BLaER1 (cell line): Measurements from ENCODE around the gene PIP4K2A.
"Not testable (repeated sequence)": the region's sequence is repeated elsewhere in the genome, so short reads cannot be mapped to it uniquely, and the experiment has no call there.

Experiments
- H3K27ac ChIP-seq: shearing (Covaris generic); formaldehyde crosslinking; 2 replicates; pipeline ENCODE4 v1.8.1; 2022
- H3K27me3 ChIP-seq: shearing (Covaris generic); formaldehyde crosslinking; 2 replicates; pipeline ENCODE4 v1.8.1; 2022
- H3K36me3 ChIP-seq: shearing (Covaris generic); formaldehyde crosslinking; 2 replicates; pipeline ENCODE4 v1.8.1; 2022
- H3K4me1 ChIP-seq: shearing (Covaris generic); formaldehyde crosslinking; 2 replicates; pipeline ENCODE4 v1.8.1; 2022
- H3K4me2 ChIP-seq: shearing (Covaris generic); formaldehyde crosslinking; 2 replicates; pipeline ENCODE4 v1.8.1; 2022
- H3K4me3 ChIP-seq: shearing (Covaris generic); formaldehyde crosslinking; 2 replicates; pipeline ENCODE4 v1.8.1; 2022
- H3K9ac ChIP-seq: shearing (Covaris generic); formaldehyde crosslinking; 2 replicates; pipeline ENCODE4 v1.8.1; 2022
- H3K9me3 ChIP-seq: shearing (Covaris generic); formaldehyde crosslinking; 2 replicates; pipeline ENCODE4 v1.8.1; 2022
- H4K20me1 ChIP-seq: shearing (Covaris generic); formaldehyde crosslinking; 2 replicates; pipeline ENCODE4 v1.8.1; 2022
- Cebpa-rat ChIP-seq: shearing (Covaris generic); IDR thresholded peaks from 2 replicates; pipeline ENCODE4 v1.8.1; 2022

PIP4K2A gene

DNA sequence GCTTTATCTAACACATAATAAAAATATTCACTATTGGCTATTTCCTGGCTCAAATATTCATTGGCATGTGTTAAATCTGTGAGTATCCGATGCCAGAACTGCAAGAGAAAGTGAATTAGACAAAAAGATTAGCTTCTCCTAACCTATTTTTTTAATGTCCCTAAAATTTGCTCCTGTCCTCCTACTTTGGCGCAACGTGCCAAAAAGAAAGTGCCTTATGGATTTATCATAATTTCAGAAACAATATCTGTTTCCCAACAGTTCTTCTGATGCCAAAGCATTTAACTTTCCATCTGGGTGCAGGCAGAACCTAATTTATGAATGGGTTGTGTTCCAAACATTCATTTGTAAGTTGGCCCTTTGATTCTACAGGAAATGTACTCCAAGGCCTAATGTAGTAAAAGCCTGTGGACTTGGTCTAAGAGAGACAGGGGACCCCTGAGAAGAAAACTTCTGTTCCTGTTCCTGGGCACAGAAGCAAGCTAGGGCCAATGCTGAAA is 15.4 kb downstream of the PIP4K2A start:
- no peak overlapping the region for H3K4me3 ChIP-seq
- H4K20me1 ChIP-seq: peaks cover 69% of the 10 kb centered on the region
- no peak overlapping the region for H3K4me2 ChIP-seq
- H3K36me3 ChIP-seq: peaks cover 5% of the 10 kb centered on the region; the same call in 1 of the 2 replicates
- no peaks in the 10 kb centered on the region for H3K4me1 ChIP-seq
- no peak for TF ChIP-seq Cebpa-rat
- H3K9me3 ChIP-seq: peaks cover 6% of the 10 kb centered on the region; the same call in 1 of the 2 replicates
- no peaks in the 10 kb centered on the region for H3K27me3 ChIP-seq
- H3K9ac ChIP-seq: no peak overlapping the region
- H3K27ac ChIP-seq: no peak overlapping the region

DNA sequence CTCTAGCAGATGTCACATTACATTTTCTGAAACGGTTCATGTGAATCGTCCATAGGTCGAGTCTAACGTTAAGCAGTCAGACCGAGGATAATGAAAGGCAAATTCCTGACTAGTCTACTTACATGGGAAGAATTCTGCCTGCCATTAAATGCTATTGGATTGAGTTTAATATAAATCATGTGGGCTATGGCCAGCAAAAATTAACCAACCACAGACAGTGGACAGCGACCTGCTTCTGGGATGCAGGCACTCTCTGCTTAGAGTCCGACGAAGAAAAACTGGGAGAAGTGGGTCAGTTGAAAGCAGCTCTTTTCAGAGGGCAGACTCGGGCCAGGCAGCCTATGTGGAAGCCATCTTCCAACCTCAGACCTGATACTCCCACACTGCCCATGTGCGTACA is 16.6 kb downstream of the PIP4K2A start:
- TF ChIP-seq Cebpa-rat: no peak
- Histone ChIP-seq H3K9ac (no peak overlapping the region), H3K9me3 (peaks cover 9% of the 10 kb centered on the region), H3K27ac (no peak overlapping the region), H3K4me3 (no peak overlapping the region), H3K36me3 (0 out of 2 replicates have a peak, but pooled peaks cover 6% of the 10 kb centered on the region), H3K27me3 (no peaks in the 10 kb centered on the region), H3K4me1 (no peaks in the 10 kb centered on the region), H4K20me1 (peaks cover 57% of the 10 kb centered on the region), H3K4me2 (no peak overlapping the region)

- H3K27me3 ChIP-seq: no peaks in the 10 kb centered on the region
- H3K36me3 ChIP-seq: peaks cover 8% of the 10 kb centered on the region; the same call in 1 of the 2 replicates
- H3K9ac ChIP-seq: no peak overlapping the region
- peaks cover 16% of the 10 kb centered on the region for H3K9me3 ChIP-seq
- TF ChIP-seq Cebpa-rat: no peak
- no peaks in the 10 kb centered on the region for H3K4me1 ChIP-seq
- no peak overlapping the region for H3K4me3 ChIP-seq
- no peak overlapping the region for H3K4me2 ChIP-seq
- H3K27ac ChIP-seq: no peak overlapping the region
- H4K20me1 ChIP-seq: peaks cover 51% of the 10 kb centered on the region
Measured at GRCh38 chr10:22697101-22697500, 17.3 kb downstream of the PIP4K2A start.

- Histone ChIP-seq H3K4me1 (no peaks in the 10 kb centered on the region), H3K4me3 (no peak overlapping the region), H3K36me3 (peaks cover 8% of the 10 kb centered on the region; the same call in 1 of the 2 replicates), H3K4me2 (no peak overlapping the region), H3K27me3 (no peaks in the 10 kb centered on the region), H4K20me1 (peaks cover 34% of the 10 kb centered on the region), H3K9me3 (peaks cover 20% of the 10 kb centered on the region), H3K27ac (no peak overlapping the region), H3K9ac (no peak overlapping the region)
- TF ChIP-seq Cebpa-rat: no peak
Measured at GRCh38 chr10:22693860-22694259, 20.5 kb downstream of the PIP4K2A start.

- Histone ChIP-seq H3K9ac (no peak overlapping the region), H3K4me3 (no peak overlapping the region), H3K27me3 (no peaks in the 10 kb centered on the region), H3K9me3 (peaks cover 22% of the 10 kb centered on the region), H3K27ac (no peak overlapping the region), H3K36me3 (peaks cover 10% of the 10 kb centered on the region), H4K20me1 (peaks cover 32% of the 10 kb centered on the region), H3K4me1 (no peaks in the 10 kb centered on the region), H3K4me2 (no peak overlapping the region)
- no peak for TF ChIP-seq Cebpa-rat
Measured at GRCh38 chr10:22693371-22693784, 21.0 kb downstream of the PIP4K2A start.

DNA sequence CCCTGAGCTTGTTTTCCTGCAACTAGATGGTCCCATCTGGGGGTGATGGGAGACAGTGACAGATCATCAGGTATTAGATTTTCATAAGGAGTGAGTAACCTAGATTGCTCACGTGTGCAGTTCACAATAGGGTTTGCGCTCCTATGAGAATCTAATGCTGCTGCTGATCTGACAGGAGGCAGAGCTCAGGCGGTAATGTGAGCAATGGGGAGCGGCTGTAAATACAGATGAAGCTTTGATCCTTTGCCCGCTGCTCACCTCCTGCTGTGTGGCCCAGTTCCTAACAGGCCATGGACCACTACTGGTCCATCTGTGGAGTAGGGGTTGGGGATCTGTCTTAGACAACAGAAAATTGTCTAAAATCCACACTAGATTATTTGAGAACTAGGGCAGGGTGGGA is 22.3 kb downstream of the PIP4K2A start:
- H3K27ac ChIP-seq, H3K4me1 ChIP-seq, H3K27me3 ChIP-seq, H3K9ac ChIP-seq, H3K4me3 ChIP-seq, H3K4me2 ChIP-seq: not testable (repeated sequence)
- Histone ChIP-seq H4K20me1 (peaks cover 19% of the 10 kb centered on the region), H3K9me3 (peaks cover 30% of the 10 kb centered on the region), H3K36me3 (peaks cover 12% of the 10 kb centered on the region)

- Histone ChIP-seq H3K4me1 (no peaks in the 10 kb centered on the region), H3K9ac (no peak overlapping the region), H3K27ac (no peak overlapping the region), H3K27me3 (no peaks in the 10 kb centered on the region), H4K20me1 (peaks cover 16% of the 10 kb centered on the region), H3K36me3 (peaks cover 12% of the 10 kb centered on the region), H3K9me3 (peaks cover 30% of the 10 kb centered on the region), H3K4me2 (no peak overlapping the region), H3K4me3 (no peak overlapping the region)
- peak; percentile 15; the same call in 1 of the 2 replicates for TF ChIP-seq Cebpa-rat
Measured at GRCh38 chr10:22690614-22691431, 23.6 kb downstream of the PIP4K2A start.

DNA sequence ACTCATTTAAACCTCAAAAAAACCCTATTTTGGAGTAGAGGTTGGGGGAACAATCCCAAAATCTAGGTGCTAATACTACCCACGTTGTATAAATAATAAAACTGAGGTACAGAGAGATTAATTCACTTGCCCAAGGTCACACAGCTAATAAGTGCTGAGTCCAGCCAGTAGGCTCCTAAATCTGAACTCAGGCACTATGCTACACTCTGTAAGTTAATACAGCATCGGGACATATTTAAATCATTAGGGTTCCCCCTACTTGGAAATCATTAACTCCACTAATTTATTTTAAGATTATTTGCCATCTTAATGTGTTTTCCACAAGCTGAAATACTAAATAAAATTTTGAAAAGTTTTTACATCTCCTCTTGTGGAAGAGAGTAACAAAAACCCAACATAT is 24.2 kb downstream of the PIP4K2A start:
- H3K4me3 ChIP-seq: no peak overlapping the region
- peaks cover 12% of the 10 kb centered on the region for H3K36me3 ChIP-seq
- no peak overlapping the region for H3K4me2 ChIP-seq
- no peak for TF ChIP-seq Cebpa-rat
- H4K20me1 ChIP-seq: peaks cover 21% of the 10 kb centered on the region
- H3K9me3 ChIP-seq: peaks cover 30% of the 10 kb centered on the region
- no peaks in the 10 kb centered on the region for H3K27me3 ChIP-seq
- no peak overlapping the region for H3K9ac ChIP-seq
- H3K27ac ChIP-seq: no peak overlapping the region
- no peaks in the 10 kb centered on the region for H3K4me1 ChIP-seq

DNA sequence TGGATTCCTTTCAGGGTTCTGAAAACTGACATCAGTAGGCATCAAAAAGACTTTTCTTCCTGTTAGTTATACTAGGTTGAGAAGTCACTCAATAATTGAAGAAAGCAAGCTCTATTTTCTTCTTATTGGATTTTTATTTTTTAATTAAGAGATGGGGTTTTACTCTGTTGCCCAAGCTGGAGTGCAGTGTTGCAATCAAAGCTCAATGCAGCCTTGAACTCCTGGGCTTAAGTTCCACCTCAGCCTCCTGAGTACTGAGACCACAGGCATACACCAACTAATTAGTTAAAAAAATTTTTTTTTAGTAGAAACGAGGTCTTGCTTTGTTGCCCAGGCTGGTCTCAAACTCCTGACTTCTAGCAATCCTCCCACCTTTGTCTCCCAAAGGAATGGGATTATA is 28.0 kb downstream of the PIP4K2A start:
- Histone ChIP-seq H3K9me3 (peaks cover 9% of the 10 kb centered on the region), H3K4me2 (no peak overlapping the region), H3K27me3 (no peaks in the 10 kb centered on the region), H3K4me1 (peaks cover 19% of the 10 kb centered on the region), H3K9ac (no peak overlapping the region), H4K20me1 (peaks cover 34% of the 10 kb centered on the region), H3K36me3 (peaks cover 4% of the 10 kb centered on the region; the same call in 1 of the 2 replicates), H3K4me3 (no peak overlapping the region), H3K27ac (no peak overlapping the region)
- TF ChIP-seq Cebpa-rat: no peak

- Histone ChIP-seq H3K9ac (no peak overlapping the region), H3K36me3 (peaks cover 4% of the 10 kb centered on the region; the same call in 1 of the 2 replicates), H3K4me1 (peaks cover 19% of the 10 kb centered on the region), H3K27ac (no peak overlapping the region), H3K9me3 (peaks cover 9% of the 10 kb centered on the region), H3K27me3 (no peaks in the 10 kb centered on the region), H3K4me3 (no peak overlapping the region), H4K20me1 (peaks cover 35% of the 10 kb centered on the region), H3K4me2 (no peak overlapping the region)
- no peak for TF ChIP-seq Cebpa-rat
Measured at GRCh38 chr10:22685926-22686325, 28.5 kb downstream of the PIP4K2A start.
